HG03159 (cell line): ENCODE data around the gene CAPG.
"Not testable (repeated sequence)": the region's sequence is repeated elsewhere in the genome, so short reads cannot be mapped to it uniquely, and the experiment has no call there.

ENCODE experiments used
- ATAC-seq: cut with Tn5 transposase; IDR thresholded peaks from one replicate; pipeline ENCODE4 v1.9.1; 2021; ENCODE audit warnings: mild to moderate bottlenecking, moderate library complexity; ENCODE audit not compliant: unreplicated experiment

Gene CAPG

GRCh38 chr2:85421260-85422071, 11.3 kb upstream of the CAPG start:
- ATAC-seq: no peak

GRCh38 chr2:85420536-85421259, 10.5 kb upstream of the CAPG start:
- peak; percentile 66 for ATAC-seq

GRCh38 chr2:85419009-85419675, 9.0 kb upstream of the CAPG start:
- no peak for ATAC-seq

GRCh38 chr2:85418132-85419008, 8.2 kb upstream of the CAPG start, which contains the start of gene SH2D6:
SH2D6 (plus strand) TSS chr2:85418714; CDS start chr2:85429466, 10,752 bp downstream.
- peak; percentile 84 for ATAC-seq

GRCh38 chr2:85415980-85416650, 5.9 kb upstream of the CAPG start:
- ATAC-seq: no peak

- ATAC-seq: no peak
Observed at GRCh38 chr2:85414761-85415553, 4.8 kb upstream of the CAPG start.

- not testable (repeated sequence) for ATAC-seq
Observed at GRCh38 chr2:85414421-85414759, 4.2 kb upstream of the CAPG start.

- no peak for ATAC-seq
Observed at GRCh38 chr2:85413592-85414420, 3.6 kb upstream of the CAPG start.

GRCh38 chr2:85411405-85411748, 1.2 kb upstream of the CAPG start:
- no peak for ATAC-seq

- ATAC-seq: no peak
Observed at GRCh38 chr2:85410584-85411404, 628 bp upstream of the CAPG start.

- peak; percentile 38 for ATAC-seq
Observed at GRCh38 chr2:85405201-85406059, 4.7 kb downstream of the CAPG start.

GRCh38 chr2:85401844-85402243, 8.3 kb downstream of the CAPG start:
- ATAC-seq: no peak

- ATAC-seq: no peak
Observed at GRCh38 chr2:85401464-85401805, 8.7 kb downstream of the CAPG start.

GRCh38 chr2:85400541-85401463, 9.4 kb downstream of the CAPG start:
- no peak for ATAC-seq

GRCh38 chr2:85400023-85400422, 10.1 kb downstream of the CAPG start:
- ATAC-seq: no peak

GRCh38 chr2:85399183-85399455, 11.0 kb downstream of the CAPG start:
- no peak for ATAC-seq
